ENCODE measurements around the gene AFAP1. TPM values are rescaled to one million over a fixed set of nuclear protein-coding genes. Genes with fewer than 3 reads are reported as not detected.
A peak's percentile ranks its signal among the peaks of the same experiment; 100 is the strongest.

AFAP1 gene
- total and polyA plus RNA-seq, 2 donors (not counting 3 experiments of a cell fraction or from before 2014, with no cell fraction given): 32.3 to 103 TPM

GRCh38 chr4:7877176-7877575 is 62.5 kb downstream of the AFAP1 start:
- intact Hi-C loops (cut with micrococcal nuclease) (loop anchor here (2.0 kb wide), 2 partner anchors 62 to 92 kb away; partner anchors contain the start of gene AFAP1), dilution Hi-C loops (cut with MboI; ENCODE audit: extremely low pct_ligation_motif_present, low sequenced_read_pairs) (no loop called here)
- Histone ChIP-seq H4K20me1 (replicated peaks; ENCODE audit: control insufficient read depth, extremely low read depth, insufficient read depth, low read length) (peaks cover 4% of the 10 kb centered on the region), H2AFZ (ENCODE audit: low read depth, low read length) (no peak overlapping the region), H3K9me1 (replicated peaks; ENCODE audit: control insufficient read depth, extremely low read depth, insufficient read depth, low read length) (no peaks in the 10 kb centered on the region), H3K4me3 (replicated peaks in 1 of 3; ENCODE audit: insufficient read depth in 1 of 3, low read depth in 1 of 3, low read length in 3 of 3) (no peak overlapping the region), H3K27me3 (ENCODE audit: control insufficient read depth in 2 of 2, insufficient read depth in 2 of 2, low read length in 2 of 2) (no peaks in the 10 kb centered on the region), H3K4me2 (ENCODE audit: insufficient read depth, low read length) (peak overlapping the region; percentile 62), H3K9me3 (replicated peaks; ENCODE audit: control insufficient read depth, insufficient read depth, low read length) (no peaks in the 10 kb centered on the region), H3K36me3 (ENCODE audit: control insufficient read depth in 2 of 2, extremely low read depth in 1 of 2, insufficient read depth in 2 of 2, low read length in 2 of 2) (no peaks in the 10 kb centered on the region), H3K9ac (replicated peaks; ENCODE audit: extremely low read depth, insufficient read depth, low read length) (no peak overlapping the region), H3K79me2 (ENCODE audit: control insufficient read depth, insufficient read depth, low read length) (peaks cover 96% of the 10 kb centered on the region), H3K27ac (ENCODE audit: insufficient read depth, low read depth, low read length) (peak overlapping the region; percentile 30), H3K4me1 (ENCODE audit: control insufficient read depth, extremely low read depth, insufficient read depth, low read length) (peaks cover 54% of the 10 kb centered on the region)
- no peak for DNase-seq (ENCODE audit: low read depth, low spot score)
- peak; percentile 26 for FAIRE-seq
- TF ChIP-seq POLR2A (IDR thresholded peaks at IDR 0.05; ENCODE audit: low read depth, low read length) (no peak), POLR2AphosphoS5 (IDR thresholded peaks at IDR 0.05; ENCODE audit: insufficient read depth, low read depth, low read length) (no peak)
- POLR2A ChIA-PET: interaction anchor here (1.2 to 1.4 kb wide), 2 partner anchors 33 to 62 kb away, joined by 4 read pairs; partner anchors contain the start of gene AFAP1
- CTCF ChIA-PET: interaction anchor here (0.7 to 3.4 kb wide), 23 partner anchors 9 to 110 kb away, joined by 3 to 20 read pairs (median 5); no protein-coding TSS in a partner anchor
- no TSS peak for BruUV-seq (replicated peaks)

GRCh38 chr4:7876201-7876875 is 63.3 kb downstream of the AFAP1 start:
- Histone ChIP-seq H3K79me2 (ENCODE audit: control insufficient read depth, insufficient read depth, low read length) (peaks cover 96% of the 10 kb centered on the region), H3K9me1 (replicated peaks; ENCODE audit: control insufficient read depth, extremely low read depth, insufficient read depth, low read length) (no peaks in the 10 kb centered on the region), H4K20me1 (replicated peaks; ENCODE audit: control insufficient read depth, extremely low read depth, insufficient read depth, low read length) (peaks cover 4% of the 10 kb centered on the region), H3K9ac (replicated peaks; ENCODE audit: extremely low read depth, insufficient read depth, low read length) (peak overlapping the region; percentile 11), H3K27ac (ENCODE audit: insufficient read depth, low read depth, low read length) (peak overlapping the region; percentile 30), H3K9me3 (replicated peaks; ENCODE audit: control insufficient read depth, insufficient read depth, low read length) (no peaks in the 10 kb centered on the region), H2AFZ (ENCODE audit: low read depth, low read length) (no peak overlapping the region), H3K4me2 (ENCODE audit: insufficient read depth, low read length) (peak overlapping the region; percentile 62), H3K27me3 (ENCODE audit: control insufficient read depth in 2 of 2, insufficient read depth in 2 of 2, low read length in 2 of 2) (no peaks in the 10 kb centered on the region), H3K4me3 (replicated peaks in 1 of 3; ENCODE audit: insufficient read depth in 1 of 3, low read depth in 1 of 3, low read length in 3 of 3) (no peak overlapping the region), H3K36me3 (ENCODE audit: control insufficient read depth in 2 of 2, extremely low read depth in 1 of 2, insufficient read depth in 2 of 2, low read length in 2 of 2) (peaks cover 0 to 2% of the 10 kb centered on the region in 2 experiments), H3K4me1 (ENCODE audit: control insufficient read depth, extremely low read depth, insufficient read depth, low read length) (peaks cover 55% of the 10 kb centered on the region)
- intact Hi-C loops (cut with micrococcal nuclease): loop anchor here (1.0 to 2.0 kb wide), 5 partner anchors 32 to 111 kb away; partner anchors contain the start of gene AFAP1
- ChIA-PET POLR2A (interaction anchor here (0.6 to 1.4 kb wide), 4 partner anchors 27 to 80 kb away, joined by 3 to 5 read pairs (median 4); partner anchors contain the start of gene AFAP1), CTCF (interaction anchor here (0.7 to 3.4 kb wide), 24 partner anchors 10 to 111 kb away, joined by 3 to 20 read pairs (median 5); no protein-coding TSS in a partner anchor)
- BruUV-seq (replicated peaks): no TSS peak
- DNase-seq (ENCODE audit: low read depth, low spot score) (peak; percentile 75), FAIRE-seq (peak; percentile 82)
- TF ChIP-seq EZH2 (IDR thresholded peaks at IDR 0.05; ENCODE audit: borderline replicate concordance, low read depth, low read length, severe bottlenecking) (no peak), MAX (IDR thresholded peaks at IDR 0.05; ENCODE audit: insufficient read depth, insufficient read length) (no peak), POLR2A (IDR thresholded peaks at IDR 0.05; ENCODE audit: low read depth, low read length) (peak; percentile 34), CTCF (IDR thresholded peaks at IDR 0.05; ENCODE audit: extremely low read depth in 1 of 2, insufficient read depth in 1 of 2, low read depth in 1 of 2, low read length in 2 of 2) (peak; percentile 44 to 57), JUN (IDR thresholded peaks at IDR 0.05; ENCODE audit: borderline replicate concordance, insufficient read depth, insufficient read length, low read depth) (no peak), POLR2AphosphoS5 (IDR thresholded peaks at IDR 0.05; ENCODE audit: insufficient read depth, low read depth, low read length) (peak; percentile 25), MYC (IDR thresholded peaks at IDR 0.05; ENCODE audit: low read depth, low read length) (no peak), GATA2 (IDR thresholded peaks at IDR 0.05; ENCODE audit: insufficient read depth, insufficient read length, low read depth, low read length) (no peak), FOS (IDR thresholded peaks at IDR 0.05; ENCODE audit: borderline replicate concordance, insufficient read depth, low read length) (no peak)
- dilution Hi-C loops (cut with MboI; ENCODE audit: extremely low pct_ligation_motif_present, low sequenced_read_pairs): no loop called here
